ENCODE data around the gene HYI.

DNA sequence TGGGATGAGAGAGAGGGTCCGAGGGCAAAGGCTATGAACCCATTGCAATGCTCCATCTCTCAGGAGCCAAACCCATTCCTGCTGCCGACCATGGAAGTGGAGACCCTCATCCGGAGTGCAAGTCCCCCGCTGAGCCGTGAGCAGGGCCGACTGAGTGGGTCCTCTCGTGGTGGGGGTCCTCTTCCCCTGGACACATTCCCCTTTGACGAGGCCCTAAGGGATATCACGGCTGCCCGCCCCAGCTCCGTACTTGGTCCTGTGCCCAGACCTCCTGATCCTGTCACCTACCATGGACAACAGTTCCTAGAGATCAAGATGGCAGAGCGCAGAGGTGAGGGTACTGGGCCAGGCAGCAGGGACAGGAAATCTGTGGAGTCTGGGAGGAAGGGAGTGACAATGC, 11.0 kb downstream of the HYI start:
- TF ChIP-seq, protein P1, sequence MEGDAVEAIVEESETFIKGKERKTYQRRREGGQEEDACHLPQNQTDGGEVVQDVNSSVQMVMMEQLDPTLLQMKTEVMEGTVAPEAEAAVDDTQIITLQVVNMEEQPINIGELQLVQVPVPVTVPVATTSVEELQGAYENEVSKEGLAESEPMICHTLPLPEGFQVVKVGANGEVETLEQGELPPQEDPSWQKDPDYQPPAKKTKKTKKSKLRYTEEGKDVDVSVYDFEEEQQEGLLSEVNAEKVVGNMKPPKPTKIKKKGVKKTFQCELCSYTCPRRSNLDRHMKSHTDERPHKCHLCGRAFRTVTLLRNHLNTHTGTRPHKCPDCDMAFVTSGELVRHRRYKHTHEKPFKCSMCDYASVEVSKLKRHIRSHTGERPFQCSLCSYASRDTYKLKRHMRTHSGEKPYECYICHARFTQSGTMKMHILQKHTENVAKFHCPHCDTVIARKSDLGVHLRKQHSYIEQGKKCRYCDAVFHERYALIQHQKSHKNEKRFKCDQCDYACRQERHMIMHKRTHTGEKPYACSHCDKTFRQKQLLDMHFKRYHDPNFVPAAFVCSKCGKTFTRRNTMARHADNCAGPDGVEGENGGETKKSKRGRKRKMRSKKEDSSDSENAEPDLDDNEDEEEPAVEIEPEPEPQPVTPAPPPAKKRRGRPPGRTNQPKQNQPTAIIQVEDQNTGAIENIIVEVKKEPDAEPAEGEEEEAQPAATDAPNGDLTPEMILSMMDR (IDR thresholded peaks at IDR 0.05 in 4 of 5, conservative IDR thresholded peaks at IDR 0.05 in 1 of 5): no peak
- no peak for TF ChIP-seq POLR2A (IDR thresholded peaks at IDR 0.05)
